SH-SY5Y (cell line): ENCODE results near the gene RNU11.

Experiments used
- GATA2 ChIP-seq: IDR thresholded peaks from 2 replicates; pipeline ENCODE4 v1.6.1; 2011; ENCODE audit warnings: mild to moderate bottlenecking, low read depth, low read length
- GATA3 ChIP-seq: IDR thresholded peaks from 2 replicates; pipeline ENCODE4 v1.6.1; 2011; ENCODE audit warnings: low read depth, mild to moderate bottlenecking, low read length, moderate library complexity

DNA sequence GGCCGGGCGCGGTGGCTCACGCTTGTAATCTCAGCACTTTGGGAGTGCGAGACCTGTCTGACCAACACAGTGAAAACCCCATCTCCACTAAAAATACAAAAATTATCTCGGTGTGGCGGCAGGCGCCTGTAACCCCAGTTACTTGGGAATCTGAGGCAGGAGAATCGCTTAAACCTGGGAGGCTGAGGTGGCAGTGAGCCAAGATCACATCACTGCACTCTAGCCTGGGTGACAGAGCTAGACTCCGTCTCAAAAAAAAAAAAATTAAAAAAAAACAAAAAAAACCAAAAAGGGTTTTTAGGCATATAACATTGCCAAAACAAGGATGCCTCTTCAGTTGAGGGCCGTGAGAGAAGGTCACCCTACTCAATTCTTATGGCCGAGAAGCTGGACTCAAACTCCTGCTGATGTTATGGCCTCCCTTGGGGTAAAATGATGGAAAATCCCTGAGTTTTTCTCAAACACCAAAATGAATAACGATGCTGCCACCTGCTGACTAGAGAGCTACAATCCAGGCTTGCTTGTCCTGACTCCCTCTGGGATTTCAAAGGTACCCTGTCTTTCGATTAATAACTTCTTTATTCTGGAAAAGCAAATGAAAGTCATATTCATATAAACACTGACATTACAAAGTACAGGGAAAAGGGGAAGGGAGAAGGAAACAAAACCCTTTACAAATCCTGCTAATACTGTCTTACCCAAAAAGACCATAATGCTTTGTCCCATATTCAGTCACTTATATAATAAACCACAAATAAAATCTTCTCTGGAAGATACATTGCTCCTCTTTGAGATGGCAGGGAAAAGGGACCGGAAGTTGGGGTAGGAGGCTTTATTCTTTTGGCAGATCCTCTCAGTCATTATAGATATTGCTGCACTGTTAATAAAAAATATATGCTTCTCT lies 45.6 kb upstream of the RNU11 start:
- no peak for TF ChIP-seq GATA2
- no peak for TF ChIP-seq GATA3
